Measurements from ENCODE around the gene SSBP3. TPM values are rescaled to one million over a fixed set of nuclear protein-coding genes. Genes with fewer than 3 reads are reported as not detected.

Gene SSBP3
- total and polyA plus RNA-seq, 9 of the 15 experiments (the other 6 are each of a cell fraction or from before 2014, with no cell fraction given) = 8.7 to 108 (median 33.8) TPM

- TF ChIP-seq NCOR1 (IDR thresholded peaks at IDR 0.05) (peak; percentile 41; the same call in 1 of the 2 replicates), CREM (IDR thresholded peaks at IDR 0.05; ENCODE audit: low read depth) (peak; percentile 66), ZNF184 (CRISPR knock-in tag; IDR thresholded peaks at IDR 0.05) (no peak), ARID1B (IDR thresholded peaks at IDR 0.05) (peak; percentile 33; the same call in 1 of the 2 replicates), UBTF (IDR thresholded peaks at IDR 0.05; ENCODE audit: borderline replicate concordance in 1 of 2, low read depth in 2 of 2, low read length in 2 of 2) (no peak), MYNN (IDR thresholded peaks at IDR 0.05) (peak; percentile 78; the same call in 1 of the 2 replicates), MYNN (CRISPR knock-in tag; IDR thresholded peaks at IDR 0.05) (no peak), RBM22 (IDR thresholded peaks at IDR 0.05; ENCODE audit: low read depth, low read length, poor library complexity, severe bottlenecking) (peak; percentile 52), MBD2 (IDR thresholded peaks at IDR 0.05; ENCODE audit: borderline replicate concordance, low read depth) (0 out of 2 replicates have a peak, but pooled peaks have one; percentile 16), ZNF134 (CRISPR knock-in tag; conservative IDR thresholded peaks at IDR 0.05) (no peak), CC2D1A (IDR thresholded peaks at IDR 0.05) (no peak), HDAC6 (IDR thresholded peaks at IDR 0.05; ENCODE audit: low read depth, low read length) (no peak), CHD2 (IDR thresholded peaks at IDR 0.05; ENCODE audit: low read depth, low read length) (0 out of 2 replicates have a peak, but pooled peaks have one; percentile 21)
- TF ChIP-seq, protein P1, sequence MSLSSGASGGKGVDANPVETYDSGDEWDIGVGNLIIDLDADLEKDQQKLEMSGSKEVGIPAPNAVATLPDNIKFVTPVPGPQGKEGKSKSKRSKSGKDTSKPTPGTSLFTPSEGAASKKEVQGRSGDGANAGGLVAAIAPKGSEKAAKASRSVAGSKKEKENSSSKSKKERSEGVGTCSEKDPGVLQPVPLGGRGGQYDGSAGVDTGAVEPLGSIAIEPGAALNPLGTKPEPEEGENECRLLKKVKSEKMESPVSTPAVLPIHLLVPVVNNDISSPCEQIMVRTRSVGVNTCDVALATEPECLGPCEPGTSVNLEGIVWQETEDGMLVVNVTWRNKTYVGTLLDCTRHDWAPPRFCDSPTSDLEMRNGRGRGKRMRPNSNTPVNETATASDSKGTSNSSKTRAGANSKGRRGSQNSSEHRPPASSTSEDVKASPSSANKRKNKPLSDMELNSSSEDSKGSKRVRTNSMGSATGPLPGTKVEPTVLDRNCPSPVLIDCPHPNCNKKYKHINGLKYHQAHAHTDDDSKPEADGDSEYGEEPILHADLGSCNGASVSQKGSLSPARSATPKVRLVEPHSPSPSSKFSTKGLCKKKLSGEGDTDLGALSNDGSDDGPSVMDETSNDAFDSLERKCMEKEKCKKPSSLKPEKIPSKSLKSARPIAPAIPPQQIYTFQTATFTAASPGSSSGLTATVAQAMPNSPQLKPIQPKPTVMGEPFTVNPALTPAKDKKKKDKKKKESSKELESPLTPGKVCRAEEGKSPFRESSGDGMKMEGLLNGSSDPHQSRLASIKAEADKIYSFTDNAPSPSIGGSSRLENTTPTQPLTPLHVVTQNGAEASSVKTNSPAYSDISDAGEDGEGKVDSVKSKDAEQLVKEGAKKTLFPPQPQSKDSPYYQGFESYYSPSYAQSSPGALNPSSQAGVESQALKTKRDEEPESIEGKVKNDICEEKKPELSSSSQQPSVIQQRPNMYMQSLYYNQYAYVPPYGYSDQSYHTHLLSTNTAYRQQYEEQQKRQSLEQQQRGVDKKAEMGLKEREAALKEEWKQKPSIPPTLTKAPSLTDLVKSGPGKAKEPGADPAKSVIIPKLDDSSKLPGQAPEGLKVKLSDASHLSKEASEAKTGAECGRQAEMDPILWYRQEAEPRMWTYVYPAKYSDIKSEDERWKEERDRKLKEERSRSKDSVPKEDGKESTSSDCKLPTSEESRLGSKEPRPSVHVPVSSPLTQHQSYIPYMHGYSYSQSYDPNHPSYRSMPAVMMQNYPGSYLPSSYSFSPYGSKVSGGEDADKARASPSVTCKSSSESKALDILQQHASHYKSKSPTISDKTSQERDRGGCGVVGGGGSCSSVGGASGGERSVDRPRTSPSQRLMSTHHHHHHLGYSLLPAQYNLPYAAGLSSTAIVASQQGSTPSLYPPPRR (CRISPR knock-in tag; IDR thresholded peaks at IDR 0.05; ENCODE audit: borderline replicate concordance) = no peak
- TF ChIP-seq, protein P2, sequence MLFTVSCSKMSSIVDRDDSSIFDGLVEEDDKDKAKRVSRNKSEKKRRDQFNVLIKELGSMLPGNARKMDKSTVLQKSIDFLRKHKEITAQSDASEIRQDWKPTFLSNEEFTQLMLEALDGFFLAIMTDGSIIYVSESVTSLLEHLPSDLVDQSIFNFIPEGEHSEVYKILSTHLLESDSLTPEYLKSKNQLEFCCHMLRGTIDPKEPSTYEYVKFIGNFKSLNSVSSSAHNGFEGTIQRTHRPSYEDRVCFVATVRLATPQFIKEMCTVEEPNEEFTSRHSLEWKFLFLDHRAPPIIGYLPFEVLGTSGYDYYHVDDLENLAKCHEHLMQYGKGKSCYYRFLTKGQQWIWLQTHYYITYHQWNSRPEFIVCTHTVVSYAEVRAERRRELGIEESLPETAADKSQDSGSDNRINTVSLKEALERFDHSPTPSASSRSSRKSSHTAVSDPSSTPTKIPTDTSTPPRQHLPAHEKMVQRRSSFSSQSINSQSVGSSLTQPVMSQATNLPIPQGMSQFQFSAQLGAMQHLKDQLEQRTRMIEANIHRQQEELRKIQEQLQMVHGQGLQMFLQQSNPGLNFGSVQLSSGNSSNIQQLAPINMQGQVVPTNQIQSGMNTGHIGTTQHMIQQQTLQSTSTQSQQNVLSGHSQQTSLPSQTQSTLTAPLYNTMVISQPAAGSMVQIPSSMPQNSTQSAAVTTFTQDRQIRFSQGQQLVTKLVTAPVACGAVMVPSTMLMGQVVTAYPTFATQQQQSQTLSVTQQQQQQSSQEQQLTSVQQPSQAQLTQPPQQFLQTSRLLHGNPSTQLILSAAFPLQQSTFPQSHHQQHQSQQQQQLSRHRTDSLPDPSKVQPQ (CRISPR knock-in tag; IDR thresholded peaks at IDR 0.05; ENCODE audit: borderline replicate concordance) = no peak
- TF ChIP-seq, protein P3, sequence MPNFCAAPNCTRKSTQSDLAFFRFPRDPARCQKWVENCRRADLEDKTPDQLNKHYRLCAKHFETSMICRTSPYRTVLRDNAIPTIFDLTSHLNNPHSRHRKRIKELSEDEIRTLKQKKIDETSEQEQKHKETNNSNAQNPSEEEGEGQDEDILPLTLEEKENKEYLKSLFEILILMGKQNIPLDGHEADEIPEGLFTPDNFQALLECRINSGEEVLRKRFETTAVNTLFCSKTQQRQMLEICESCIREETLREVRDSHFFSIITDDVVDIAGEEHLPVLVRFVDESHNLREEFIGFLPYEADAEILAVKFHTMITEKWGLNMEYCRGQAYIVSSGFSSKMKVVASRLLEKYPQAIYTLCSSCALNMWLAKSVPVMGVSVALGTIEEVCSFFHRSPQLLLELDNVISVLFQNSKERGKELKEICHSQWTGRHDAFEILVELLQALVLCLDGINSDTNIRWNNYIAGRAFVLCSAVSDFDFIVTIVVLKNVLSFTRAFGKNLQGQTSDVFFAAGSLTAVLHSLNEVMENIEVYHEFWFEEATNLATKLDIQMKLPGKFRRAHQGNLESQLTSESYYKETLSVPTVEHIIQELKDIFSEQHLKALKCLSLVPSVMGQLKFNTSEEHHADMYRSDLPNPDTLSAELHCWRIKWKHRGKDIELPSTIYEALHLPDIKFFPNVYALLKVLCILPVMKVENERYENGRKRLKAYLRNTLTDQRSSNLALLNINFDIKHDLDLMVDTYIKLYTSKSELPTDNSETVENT (CRISPR knock-in tag; IDR thresholded peaks at IDR 0.05) = no peak
Observed at GRCh38 chr1:54273092-54273794, 133.0 kb downstream of the SSBP3 start (continued).
